Fibroblast of villous mesenchyme (primary cell): Measurements from ENCODE around the gene VDAC2. TPM values are rescaled to one million over a fixed set of nuclear protein-coding genes. Genes with fewer than 3 reads are reported as not detected.

Source experiments
- DNase-seq: peaks from one replicate; pipeline ENCODE4 v3.0.0-alpha.2; 2010; ENCODE audit warnings: low read depth
- H3K4me3 ChIP-seq: 2 replicates; pipeline ENCODE4 v1.5.1; 2011; ENCODE audit warnings: low read depth, mild to moderate bottlenecking, low read length
- total RNA-seq: library from RNA; depleted of rRNA; stranded (reverse); fragments of >200 nt; gene quantifications from 2 replicates; pipeline ENCODE4 v1.2.3, GENCODE V29; 2012
- TF ChIP-seq, protein P1 (sequence below): IDR thresholded peaks from 2 replicates; pipeline ENCODE4 v1.5.1; 2012; ENCODE audit warnings: low read depth, mild to moderate bottlenecking, low read length; ENCODE audit not compliant: insufficient read depth

The VDAC2 gene
- total RNA-seq, 1 donor = 182 TPM

DNA sequence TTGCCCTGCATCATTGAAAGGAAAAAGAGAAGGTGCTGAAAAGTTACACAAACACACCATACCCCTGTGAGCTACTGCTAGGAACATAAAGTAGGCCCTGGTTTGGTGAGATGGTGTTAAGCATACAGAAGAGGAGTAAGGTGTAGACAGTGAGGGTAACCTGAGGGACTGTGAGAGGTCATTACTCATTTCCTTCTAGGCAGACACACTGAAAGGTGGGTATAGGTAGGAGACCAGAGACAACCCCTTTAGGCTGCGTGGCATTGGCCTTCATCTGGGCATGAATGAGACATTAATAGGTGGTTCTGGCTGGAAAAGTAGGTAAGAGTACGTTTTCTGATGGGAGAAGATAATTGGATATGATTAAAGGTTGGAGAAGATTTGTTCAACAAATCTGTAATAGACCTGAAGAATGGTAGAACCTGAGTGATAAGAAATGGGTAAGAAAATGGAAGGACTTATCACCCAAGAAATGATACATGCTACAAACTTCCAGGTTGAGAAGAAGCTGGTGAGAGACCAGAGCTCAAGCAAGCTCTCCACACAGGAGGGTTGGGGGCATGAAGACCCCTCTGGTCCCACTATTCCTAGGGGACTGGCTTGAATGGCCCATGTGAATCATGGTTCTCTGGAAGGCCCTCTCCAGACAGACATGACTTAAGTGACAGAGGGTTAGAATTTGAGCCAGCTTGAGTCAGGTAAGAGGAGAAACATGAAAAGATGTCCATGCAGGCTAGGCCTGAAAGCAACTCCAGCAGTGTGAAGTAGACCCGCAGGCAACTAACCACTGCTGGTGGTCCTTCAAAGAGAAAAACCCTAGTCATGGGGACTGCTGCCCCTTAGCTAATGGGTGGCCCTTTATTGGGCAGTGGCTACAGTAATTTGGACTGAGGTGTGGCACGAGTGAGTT is 21.3 kb downstream of the VDAC2 start:
- no peak overlapping the region for H3K4me3 ChIP-seq
- no peak for DNase-seq
- TF ChIP-seq, protein P1, sequence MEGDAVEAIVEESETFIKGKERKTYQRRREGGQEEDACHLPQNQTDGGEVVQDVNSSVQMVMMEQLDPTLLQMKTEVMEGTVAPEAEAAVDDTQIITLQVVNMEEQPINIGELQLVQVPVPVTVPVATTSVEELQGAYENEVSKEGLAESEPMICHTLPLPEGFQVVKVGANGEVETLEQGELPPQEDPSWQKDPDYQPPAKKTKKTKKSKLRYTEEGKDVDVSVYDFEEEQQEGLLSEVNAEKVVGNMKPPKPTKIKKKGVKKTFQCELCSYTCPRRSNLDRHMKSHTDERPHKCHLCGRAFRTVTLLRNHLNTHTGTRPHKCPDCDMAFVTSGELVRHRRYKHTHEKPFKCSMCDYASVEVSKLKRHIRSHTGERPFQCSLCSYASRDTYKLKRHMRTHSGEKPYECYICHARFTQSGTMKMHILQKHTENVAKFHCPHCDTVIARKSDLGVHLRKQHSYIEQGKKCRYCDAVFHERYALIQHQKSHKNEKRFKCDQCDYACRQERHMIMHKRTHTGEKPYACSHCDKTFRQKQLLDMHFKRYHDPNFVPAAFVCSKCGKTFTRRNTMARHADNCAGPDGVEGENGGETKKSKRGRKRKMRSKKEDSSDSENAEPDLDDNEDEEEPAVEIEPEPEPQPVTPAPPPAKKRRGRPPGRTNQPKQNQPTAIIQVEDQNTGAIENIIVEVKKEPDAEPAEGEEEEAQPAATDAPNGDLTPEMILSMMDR = no peak

DNA sequence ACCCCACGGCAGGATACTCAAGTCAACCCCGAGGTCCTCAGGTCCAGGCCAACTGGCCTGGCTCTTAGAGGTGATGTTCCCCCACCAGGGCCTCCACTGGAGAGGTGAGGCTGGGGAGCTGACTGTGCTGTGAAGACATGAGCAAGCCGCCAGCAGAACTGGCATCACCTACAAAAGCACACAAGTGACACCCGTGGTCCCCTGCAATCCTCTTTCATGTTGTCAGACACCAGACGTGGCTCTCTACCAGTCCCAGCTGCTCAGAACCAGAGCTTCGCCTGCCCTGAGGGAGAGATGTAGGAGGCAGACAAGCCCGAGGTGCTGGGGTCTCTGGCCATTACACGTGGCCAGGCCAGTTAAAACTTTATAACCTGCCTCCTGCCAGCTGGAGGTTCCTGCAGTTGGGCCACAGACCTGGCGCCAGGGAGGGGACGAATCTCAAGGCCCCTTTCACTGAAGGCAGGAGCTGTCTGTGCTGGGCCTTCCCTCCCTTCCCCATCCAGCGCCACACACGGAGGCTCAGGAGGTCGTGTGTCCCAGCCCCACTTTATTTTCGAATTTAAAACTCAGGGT is 22.9 kb downstream of the VDAC2 start:
- TF ChIP-seq, protein P1 = no peak

DNA sequence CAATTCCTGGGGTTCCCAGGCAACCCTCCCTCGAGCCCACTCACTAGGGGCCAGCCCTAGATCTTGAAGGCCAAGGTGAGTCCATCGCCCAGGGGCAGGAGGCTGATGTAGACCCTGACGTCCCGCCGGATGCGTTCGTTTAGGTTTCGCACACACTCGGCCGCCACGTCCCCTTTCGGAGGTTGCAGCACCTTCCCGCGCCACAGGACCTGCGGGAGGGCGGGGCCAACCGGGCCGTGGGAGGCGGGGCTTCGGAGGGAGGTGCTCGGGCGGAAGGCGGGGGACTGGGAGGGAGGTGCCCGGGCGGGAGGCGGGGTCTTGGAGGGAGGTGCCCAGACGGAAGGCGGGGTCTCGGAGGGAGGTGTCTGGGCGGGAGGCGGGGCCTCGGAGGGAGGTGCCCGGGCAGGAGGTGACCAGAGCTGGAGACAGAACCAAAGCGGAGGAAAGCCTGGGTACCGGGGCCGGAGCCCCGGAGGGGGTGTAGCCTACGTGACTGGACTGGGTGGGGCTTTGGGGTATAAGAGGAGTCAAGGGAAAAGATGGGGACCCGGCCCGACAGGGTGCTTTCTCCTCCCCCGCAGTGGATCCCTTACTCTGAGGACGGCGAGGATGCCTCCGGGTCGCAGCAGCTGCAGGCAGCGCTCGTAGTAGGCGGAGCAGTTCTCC is 23.6 kb downstream of the VDAC2 start:
- DNase-seq = peak; percentile 85
- peak overlapping the region; percentile 70 for H3K4me3 ChIP-seq
- TF ChIP-seq, protein P1 = no peak

More for the DNA sequence above, 22.9 kb downstream of the VDAC2 start:
- H3K4me3 ChIP-seq = no peak overlapping the region
- DNase-seq = no peak

DNA sequence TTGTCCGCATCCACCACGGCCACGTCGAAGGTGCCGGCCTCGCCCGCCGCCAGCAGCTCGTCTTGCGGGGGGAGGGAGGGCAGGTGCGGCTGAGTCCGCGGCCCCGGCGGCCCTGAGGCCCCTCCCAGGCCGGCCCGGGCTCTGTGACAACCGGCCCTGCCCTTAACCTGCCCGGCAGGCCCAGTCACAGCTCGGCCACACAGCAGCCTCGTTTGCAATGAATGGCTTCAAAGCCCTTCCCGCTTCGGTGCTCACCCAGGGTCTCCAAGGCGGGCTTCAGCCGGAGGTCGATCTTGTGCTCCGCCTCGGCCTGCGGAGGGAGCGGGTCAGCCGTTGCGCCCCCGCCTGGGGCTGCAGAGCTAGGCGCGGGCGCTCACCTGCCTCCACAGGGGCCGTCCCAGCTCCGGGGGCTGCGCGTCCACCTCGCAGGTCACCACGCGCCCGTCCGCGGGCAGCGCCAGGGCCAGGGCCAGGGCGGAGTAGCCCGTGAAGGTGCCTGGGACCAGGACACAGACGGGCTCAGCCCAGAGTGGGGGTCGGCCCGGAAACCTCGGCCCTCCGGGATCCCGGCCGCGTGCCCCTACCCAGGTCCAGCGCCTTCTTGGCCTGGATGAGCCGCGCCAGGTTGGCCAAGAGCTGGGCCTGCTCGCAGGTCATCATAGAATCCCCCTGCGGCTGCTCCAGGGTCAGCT is 24.2 kb downstream of the VDAC2 start:
- peak overlapping the region; percentile 70 for H3K4me3 ChIP-seq
- DNase-seq = no peak
- TF ChIP-seq, protein P1 = no peak

DNA sequence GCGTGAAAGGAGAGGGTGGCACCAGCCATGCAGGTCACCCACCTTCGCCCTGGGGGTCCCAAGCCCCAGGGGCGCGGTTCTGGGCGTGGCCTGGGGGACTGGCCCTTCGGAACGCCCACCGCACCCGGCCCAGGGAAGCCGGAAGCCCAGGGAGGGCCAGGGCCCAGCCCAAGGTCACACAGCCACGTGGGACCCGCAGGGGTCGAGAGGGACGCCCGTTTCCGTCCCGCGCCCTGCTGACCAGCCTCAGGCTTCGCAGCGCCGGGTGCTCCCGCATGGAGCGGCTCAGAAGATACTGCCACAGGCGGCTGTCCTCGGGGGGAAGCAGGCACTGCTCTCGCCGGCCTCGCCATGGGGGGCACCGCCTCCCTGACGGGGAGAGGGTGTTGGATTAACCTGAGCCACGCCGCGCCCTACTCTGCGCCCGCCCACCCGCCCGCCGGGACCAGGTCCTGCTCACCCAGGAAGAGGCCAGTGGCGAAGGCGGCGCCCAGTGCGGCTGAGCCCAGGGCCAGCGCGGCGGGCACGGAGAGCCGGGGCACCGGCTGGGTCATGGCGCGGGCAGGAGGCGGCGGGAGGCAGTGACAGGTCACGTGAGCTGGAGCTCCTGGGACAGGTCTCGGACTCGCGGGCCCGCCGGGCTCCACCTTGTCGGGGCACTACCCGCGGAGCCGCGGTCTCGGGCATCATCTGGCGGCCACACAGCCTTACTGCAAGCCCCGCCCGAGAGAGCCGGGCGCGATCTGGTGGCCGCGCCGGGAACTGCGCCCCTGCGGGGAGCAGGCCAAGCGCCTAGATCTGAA is 25.0 kb downstream of the VDAC2 start, which contains the start of gene COMTD1:
COMTD1 (minus strand) TSS at position 583 of the 803 bp plus-strand sequence; CDS start at position 554, 29 bp downstream.
- TF ChIP-seq, protein P1 = peak; percentile 100
- DNase-seq = peak; percentile 82
- peak within 1 kb of the TSS; percentile 70 for H3K4me3 ChIP-seq
